ENCODE results near the gene ZFPM1.

DNA sequence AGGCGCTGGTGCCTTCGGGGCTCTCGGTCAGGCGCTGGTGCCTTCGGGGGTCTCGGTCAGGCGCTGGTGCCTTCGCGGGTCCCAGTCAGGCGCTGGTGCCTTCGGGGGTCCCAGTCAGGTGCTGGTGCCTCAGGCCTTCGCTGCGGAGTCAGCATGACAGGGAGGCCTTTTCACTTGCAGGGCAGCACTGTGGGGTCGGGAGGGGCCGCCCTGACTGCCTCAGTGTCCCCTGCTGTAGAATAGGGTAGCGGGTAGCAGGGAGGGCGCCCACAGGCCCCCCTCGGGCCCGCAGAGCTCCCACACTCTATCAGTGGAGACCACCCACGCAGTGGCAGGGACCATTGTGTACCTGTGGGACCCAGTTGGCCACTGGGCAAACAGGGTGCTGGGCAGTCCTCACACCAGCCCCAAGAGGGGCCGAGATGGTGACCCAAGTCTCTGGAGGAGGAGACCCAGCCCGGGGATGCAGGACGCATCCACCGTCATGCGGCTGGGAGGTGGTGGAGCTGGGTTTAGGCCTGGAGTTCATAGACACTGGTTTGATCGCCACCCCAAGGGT, 38.0 kb downstream of the ZFPM1 start:
- no peak for TF ChIP-seq POLR2A (IDR thresholded peaks at IDR 0.05)
- TF ChIP-seq, protein P1, sequence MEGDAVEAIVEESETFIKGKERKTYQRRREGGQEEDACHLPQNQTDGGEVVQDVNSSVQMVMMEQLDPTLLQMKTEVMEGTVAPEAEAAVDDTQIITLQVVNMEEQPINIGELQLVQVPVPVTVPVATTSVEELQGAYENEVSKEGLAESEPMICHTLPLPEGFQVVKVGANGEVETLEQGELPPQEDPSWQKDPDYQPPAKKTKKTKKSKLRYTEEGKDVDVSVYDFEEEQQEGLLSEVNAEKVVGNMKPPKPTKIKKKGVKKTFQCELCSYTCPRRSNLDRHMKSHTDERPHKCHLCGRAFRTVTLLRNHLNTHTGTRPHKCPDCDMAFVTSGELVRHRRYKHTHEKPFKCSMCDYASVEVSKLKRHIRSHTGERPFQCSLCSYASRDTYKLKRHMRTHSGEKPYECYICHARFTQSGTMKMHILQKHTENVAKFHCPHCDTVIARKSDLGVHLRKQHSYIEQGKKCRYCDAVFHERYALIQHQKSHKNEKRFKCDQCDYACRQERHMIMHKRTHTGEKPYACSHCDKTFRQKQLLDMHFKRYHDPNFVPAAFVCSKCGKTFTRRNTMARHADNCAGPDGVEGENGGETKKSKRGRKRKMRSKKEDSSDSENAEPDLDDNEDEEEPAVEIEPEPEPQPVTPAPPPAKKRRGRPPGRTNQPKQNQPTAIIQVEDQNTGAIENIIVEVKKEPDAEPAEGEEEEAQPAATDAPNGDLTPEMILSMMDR (IDR thresholded peaks at IDR 0.05): no peak

Measured in prostate gland (tissue), 2 donors.